GM12878 (cell line): Measurements from ENCODE around the gene EBF3. TPM values are rescaled to one million over a fixed set of nuclear protein-coding genes. Genes with fewer than 3 reads are reported as not detected.

Source experiments
- ATAC-seq: fragments of 200-7000 bp; cut with Tn5 transposase; 3 replicates; pipeline ENCODE4 v1.9.1; 2020; ENCODE audit warnings: mild to moderate bottlenecking, moderate library complexity
- BruUV-seq: library from RNA; stranded (reverse); fragments of 400-500 nt; replicated peaks from 2 replicates; lab custom pipeline; 2021; lab: Mats Ljungman, UMichigan
- CTCF ChIA-PET: fragments of 300-600 bp; sonication (Branson Sonifier 250); formaldehyde crosslinking; extraction: SDS; loops from one replicate; lab custom pipeline; 2021; ENCODE audit warnings: inconsistent platforms; lab: Yijun Ruan, JAX
- POLR2A ChIA-PET: fragments of 350-600 bp; formaldehyde crosslinking; extraction: SDS; loops from one replicate; lab custom pipeline; 2021; ENCODE audit warnings: inconsistent platforms; lab: Charles Lee
- RAD21 ChIA-PET: fragments of 300-600 bp; sonication (Branson Sonifier 250); formaldehyde crosslinking; loops from one replicate; lab custom pipeline; 2023; ENCODE audit warnings: antibody characterized with exemption; ENCODE audit not compliant: unreplicated experiment; lab: Charles Lee
- SMC1A ChIA-PET: fragments of 300-600 bp; sonication (Branson Sonifier 250); formaldehyde crosslinking; loops from one replicate; lab custom pipeline; 2023; ENCODE audit not compliant: unreplicated experiment, uncharacterized antibody; lab: Charles Lee
- DNase-seq: peaks from one replicate; pipeline ENCODE4 v3.0.0-alpha.2; 2011; ENCODE audit warnings: low read depth, low spot score
- FAIRE-seq: peaks from 3 replicates; lab custom pipeline; 2011; peaks lifted over from hg19 to GRCh38; lab: Jason Lieb, UNC
- H2AFZ ChIP-seq: 2 replicates; pipeline ENCODE4 v1.6.0; 2011; ENCODE audit warnings: low read depth, low read length, control low read depth; ENCODE audit not compliant: control insufficient read depth
- H3K27ac ChIP-seq: 2 replicates; pipeline ENCODE4 v1.5.1; 2011; ENCODE audit warnings: control low read depth; ENCODE audit not compliant: control insufficient read depth, insufficient read depth
- H3K27me3 ChIP-seq, 2 experiments: replicated peaks in 1 of 2; 2 replicates each; pipeline versions ENCODE4 v1.6.0 to v1.6.1; 2011; ENCODE audit warnings: low read length in 1 of 2; ENCODE audit not compliant: control insufficient read depth in 2 of 2, insufficient read depth in 2 of 2
- H3K36me3 ChIP-seq, 2 experiments: 2 replicates each; pipeline ENCODE4 v1.5.1; 2011; ENCODE audit warnings: low read length in 1 of 2; ENCODE audit not compliant: control insufficient read depth in 2 of 2, insufficient read depth in 2 of 2
- H3K4me1 ChIP-seq: 2 replicates; pipeline ENCODE4 v1.6.1; 2011; ENCODE audit warnings: mild to moderate bottlenecking, low read length, moderate library complexity, mixed read lengths; ENCODE audit not compliant: control insufficient read depth, insufficient read depth
- H3K4me2 ChIP-seq: 2 replicates; pipeline ENCODE4 v1.6.0; 2011; ENCODE audit warnings: control low read depth; ENCODE audit not compliant: control insufficient read depth, insufficient read depth
- H3K4me3 ChIP-seq: fragments of 200-600 bp; sonication (generic); 2 replicates; pipeline ENCODE4 v1.5.1; 2016
- H3K79me2 ChIP-seq: 2 replicates; pipeline ENCODE4 v1.6.0; 2011; ENCODE audit warnings: low read length; ENCODE audit not compliant: control insufficient read depth, insufficient read depth
- H3K9ac ChIP-seq: 2 replicates; pipeline ENCODE4 v1.8.0; 2011; ENCODE audit warnings: low read length, control low read depth, mixed read lengths; ENCODE audit not compliant: control insufficient read depth, insufficient read depth
- H3K9me3 ChIP-seq: replicated peaks from 3 replicates; pipeline ENCODE4 v1.5.1; 2011; ENCODE audit warnings: mild to moderate bottlenecking, low read length; ENCODE audit not compliant: control insufficient read depth, insufficient read depth
- H4K20me1 ChIP-seq: 2 replicates; pipeline ENCODE4 v1.6.0; 2011; ENCODE audit not compliant: control insufficient read depth, insufficient read depth
- BACH1 ChIP-seq: fragments of 450-650 bp; IDR thresholded peaks from 2 replicates; pipeline ENCODE4 v1.6.1; 2017; ENCODE audit warnings: mild to moderate bottlenecking, borderline replicate concordance
- BCL11A ChIP-seq: IDR thresholded peaks from 2 replicates; pipeline ENCODE4 v1.6.1; 2011; ENCODE audit warnings: low read depth, low read length
- CBFB ChIP-seq: IDR thresholded peaks from 2 replicates; pipeline ENCODE4 v1.6.1; 2016; ENCODE audit warnings: antibody characterized with exemption, low read depth
- CREM ChIP-seq: IDR thresholded peaks from 2 replicates; pipeline ENCODE4 v1.6.1; 2014; ENCODE audit warnings: antibody characterized with exemption, low read depth
- IRF4 ChIP-seq: IDR thresholded peaks from 2 replicates; pipeline ENCODE4 v1.6.1; 2011; ENCODE audit warnings: low read depth, low read length
- LARP7 ChIP-seq: fragments of 450-650 bp; IDR thresholded peaks from 2 replicates; pipeline ENCODE4 v1.6.1; 2017; ENCODE audit warnings: mild to moderate bottlenecking
- MXI1 ChIP-seq: fragments of 150-350 bp; IDR thresholded peaks from 2 replicates; pipeline ENCODE4 v1.6.1; 2011; ENCODE audit warnings: low read depth, mild to moderate bottlenecking, inconsistent platforms, low read length, improper control_type of control experiment
- MYB ChIP-seq: fragments of 150-350 bp; IDR thresholded peaks from 2 replicates; pipeline ENCODE4 v1.6.1; 2014; ENCODE audit warnings: mild to moderate bottlenecking, low read depth, low read length, borderline replicate concordance
- NBN ChIP-seq: fragments of 450-650 bp; IDR thresholded peaks from 2 replicates; pipeline ENCODE4 v1.6.1; 2016
- NR2C2 ChIP-seq: IDR thresholded peaks from 2 replicates; pipeline ENCODE4 v1.6.1; 2011; ENCODE audit warnings: borderline replicate concordance, low read depth; ENCODE audit not compliant: control insufficient read depth, insufficient read length
- SPI1 ChIP-seq: IDR thresholded peaks from 2 replicates; pipeline ENCODE4 v1.6.1; 2011; ENCODE audit warnings: low read depth, mild to moderate bottlenecking, low read length, moderate library complexity, borderline replicate concordance; ENCODE audit not compliant: insufficient read depth
- TARDBP ChIP-seq: IDR thresholded peaks from 2 replicates; pipeline ENCODE4 v1.6.1; 2016; ENCODE audit warnings: borderline replicate concordance
- YY1 ChIP-seq: IDR thresholded peaks from 2 replicates; pipeline ENCODE4 v1.6.1; 2011; ENCODE audit warnings: low read depth, mild to moderate bottlenecking, low read length
- WGBS: methylation state at CpG from one replicate; pipeline ENCODE4 v1.1.6; 2016; ENCODE audit warnings: low lambda C conversion rate; ENCODE audit not compliant: insufficient replicate concordance, insufficient coverage; ENCODE audit errors: missing lambda C conversion rate; 5-methylcytosine and 5-hydroxymethylcytosine counted together
- in situ Hi-C: fragments of 300-500 bp; cut with MboI; formaldehyde crosslinking; loops from 9 replicates; pipeline ENCODE4 v1.14.3; 2018; ENCODE audit warnings: mixed read lengths
- intact Hi-C: fragments of 100-400 bp; cut with micrococcal nuclease; formaldehyde crosslinking; loops from one replicate; pipeline ENCODE4 v1.14.2; 2022; ENCODE audit not compliant: unreplicated experiment
- polyA plus RNA-seq, 11 experiments: library from polyadenylated mRNA; depleted of rRNA in 4 of 11; unstranded in 6 of 11; stranded (reverse) in 5 of 11; fragments of >200 nt; fragmentation: Nextera tagmentation in 4 of 11; fragmentation: Illumina TruSeq in 1 of 11; extraction: Ambion mirVana in 4 of 11; extraction: Trizol in 1 of 11; gene quantifications; 1 replicate in 1 of 11; 2 replicates in 10 of 11; pipeline versions ENCODE4 v1.2.1 to v1.2.3, GENCODE V29; 2011 to 2016; ENCODE audit warnings: inconsistent platforms in 2 of 11, missing spikeins in 2 of 11, low read depth in 1 of 11
- total RNA-seq, 4 experiments: library from RNA; depleted of rRNA in 3 of 4; stranded (reverse); fragments of >200 nt in 3 of 4; fragmentation: Illumina TruSeq in 1 of 4; extraction: Trizol in 1 of 4; gene quantifications; 2 replicates each; pipeline versions ENCODE4 v1.2.1 to v1.2.3, GENCODE V29; 2013 to 2021
- TF ChIP-seq, protein P1 (sequence below): IDR thresholded peaks from 2 replicates; pipeline ENCODE4 v1.6.1; 2012; ENCODE audit warnings: low read depth, low read length, improper control_type of control experiment
- TF ChIP-seq, protein P2 (sequence below): IDR thresholded peaks from 2 replicates; pipeline ENCODE4 v1.6.1; 2011; ENCODE audit warnings: borderline replicate concordance, low read depth, mild to moderate bottlenecking, moderate library complexity, mixed read lengths, low read length; ENCODE audit not compliant: insufficient read depth; ENCODE audit errors: extremely low read length
- TF ChIP-seq, protein P3 (sequence below): fragments of 450-650 bp; IDR thresholded peaks from 2 replicates; pipeline ENCODE4 v1.6.1; 2017; ENCODE audit warnings: mild to moderate bottlenecking, low read depth, inconsistent platforms; ENCODE audit not compliant: poor library complexity, severe bottlenecking

EBF3 gene
- total and polyA plus RNA-seq, 10 of the 15 experiments (the other 5 are each of a cell fraction or from before 2014, with no cell fraction given): not detected

DNA sequence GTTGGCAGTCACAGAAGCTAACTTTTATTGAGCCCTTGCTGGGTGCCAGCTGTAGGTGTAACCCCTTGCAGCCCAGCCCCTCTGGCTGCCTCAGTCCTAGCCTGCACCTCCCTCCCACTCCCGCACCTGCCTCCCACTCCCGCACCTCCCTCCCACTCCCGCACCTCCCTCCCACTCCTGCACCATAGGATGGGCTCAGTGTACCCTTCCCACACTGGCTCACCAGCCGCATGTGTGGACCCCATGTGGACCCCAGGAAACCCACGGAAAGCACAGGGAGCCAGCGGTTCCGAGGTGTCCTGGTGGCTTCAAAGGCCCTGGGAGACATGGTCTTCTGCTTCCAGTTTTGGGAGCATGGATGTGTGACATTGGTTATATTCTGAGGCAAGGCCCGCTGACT, 132.9 kb downstream of the EBF3 start (continued):
- TF ChIP-seq CBFB (no peak), MYB (no peak), TARDBP (no peak), NBN (no peak), NR2C2 (no peak), IRF4 (no peak)

DNA sequence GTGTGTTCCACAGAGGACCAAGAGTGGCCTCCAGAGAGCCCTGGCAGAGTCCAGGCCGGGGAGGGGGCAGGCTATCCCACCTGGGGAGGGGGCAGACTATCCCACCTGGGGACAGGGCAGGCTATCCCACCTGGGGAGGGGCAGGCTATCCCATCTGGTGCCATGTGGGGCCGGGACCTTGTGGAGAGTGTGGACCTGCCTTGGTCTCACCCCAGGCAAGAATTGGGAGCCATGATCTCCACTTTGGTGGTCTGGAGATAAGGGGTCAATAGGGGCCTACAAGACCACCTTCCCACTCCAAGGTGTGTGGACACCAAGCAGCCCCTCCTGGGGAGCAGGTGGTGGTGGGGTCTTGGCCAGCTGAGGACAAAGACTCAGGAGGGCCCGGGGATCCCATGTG, 138.2 kb downstream of the EBF3 start:
- Histone ChIP-seq H3K27me3 (no peaks in the 10 kb centered on the region), H3K4me2 (no peak overlapping the region), H3K9ac (no peak overlapping the region), H2AFZ (no peak overlapping the region), H4K20me1 (no peaks in the 10 kb centered on the region), H3K27ac (no peak overlapping the region), H3K4me1 (no peaks in the 10 kb centered on the region), H3K79me2 (no peaks in the 10 kb centered on the region), H3K4me3 (no peak overlapping the region), H3K9me3 (no peaks in the 10 kb centered on the region), H3K36me3 (no peaks in the 10 kb centered on the region)
- ChIA-PET RAD21 (no interaction called here), SMC1A (no interaction called here), CTCF (no interaction called here), POLR2A (no interaction called here)
- no peak for DNase-seq
- no TSS peak for BruUV-seq
- ATAC-seq: no peak
- intact Hi-C loops: no loop called here
- in situ Hi-C loops: no loop called here
- TF ChIP-seq, protein P1, sequence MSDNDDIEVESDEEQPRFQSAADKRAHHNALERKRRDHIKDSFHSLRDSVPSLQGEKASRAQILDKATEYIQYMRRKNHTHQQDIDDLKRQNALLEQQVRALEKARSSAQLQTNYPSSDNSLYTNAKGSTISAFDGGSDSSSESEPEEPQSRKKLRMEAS: no peak
- TF ChIP-seq CREM: no peak
- 36% methylated on average over 3 of the region's 3 CpGs for WGBS
- FAIRE-seq: no peak

DNA sequence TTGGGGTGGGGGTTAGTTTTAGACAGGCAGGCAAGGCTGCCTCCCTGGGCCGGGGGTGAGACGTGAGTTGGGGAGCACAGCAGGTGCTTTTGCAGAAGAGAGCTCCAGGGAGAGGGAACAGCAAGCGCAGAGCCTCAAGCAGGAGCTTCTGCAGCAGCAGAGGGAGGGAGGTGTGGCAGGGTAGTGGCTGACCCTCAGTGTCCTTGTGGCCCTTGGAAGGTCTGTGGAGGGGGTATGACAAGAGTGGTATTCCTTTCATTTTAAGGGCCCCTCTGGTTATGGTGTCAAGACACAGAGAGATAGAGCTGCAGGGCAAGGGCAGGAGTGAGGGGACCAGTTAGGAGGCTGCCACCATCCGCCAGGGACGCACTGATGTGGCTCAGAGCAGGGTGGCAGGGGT, 138.9 kb downstream of the EBF3 start:
- BruUV-seq: no TSS peak
- 15% methylated on average over 5 of the region's 5 CpGs for WGBS
- H2AFZ ChIP-seq: no peak overlapping the region
- H3K27ac ChIP-seq: no peak overlapping the region
- H3K36me3 ChIP-seq: no peaks in the 10 kb centered on the region
- ATAC-seq (no peak), FAIRE-seq (no peak), DNase-seq (no peak)
- no peaks in the 10 kb centered on the region for H3K79me2 ChIP-seq
- H3K9ac ChIP-seq: no peak overlapping the region
- ChIA-PET POLR2A (no interaction called here), CTCF (no interaction called here), SMC1A (no interaction called here), RAD21 (no interaction called here)
- H4K20me1 ChIP-seq: no peaks in the 10 kb centered on the region
- no peaks in the 10 kb centered on the region for H3K9me3 ChIP-seq
- no peak overlapping the region for H3K4me3 ChIP-seq
- H3K4me1 ChIP-seq: no peaks in the 10 kb centered on the region
- in situ Hi-C loops (no loop called here), intact Hi-C loops (no loop called here)
- H3K4me2 ChIP-seq: no peak overlapping the region
- no peaks in the 10 kb centered on the region for H3K27me3 ChIP-seq
- TF ChIP-seq IRF4 (no peak), MXI1 (no peak), SPI1 (no peak), YY1 (no peak), BCL11A (no peak), BACH1 (no peak), LARP7 (no peak)
- TF ChIP-seq, protein P2, sequence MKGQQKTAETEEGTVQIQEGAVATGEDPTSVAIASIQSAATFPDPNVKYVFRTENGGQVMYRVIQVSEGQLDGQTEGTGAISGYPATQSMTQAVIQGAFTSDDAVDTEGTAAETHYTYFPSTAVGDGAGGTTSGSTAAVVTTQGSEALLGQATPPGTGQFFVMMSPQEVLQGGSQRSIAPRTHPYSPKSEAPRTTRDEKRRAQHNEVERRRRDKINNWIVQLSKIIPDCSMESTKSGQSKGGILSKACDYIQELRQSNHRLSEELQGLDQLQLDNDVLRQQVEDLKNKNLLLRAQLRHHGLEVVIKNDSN: no peak
- TF ChIP-seq, protein P3, sequence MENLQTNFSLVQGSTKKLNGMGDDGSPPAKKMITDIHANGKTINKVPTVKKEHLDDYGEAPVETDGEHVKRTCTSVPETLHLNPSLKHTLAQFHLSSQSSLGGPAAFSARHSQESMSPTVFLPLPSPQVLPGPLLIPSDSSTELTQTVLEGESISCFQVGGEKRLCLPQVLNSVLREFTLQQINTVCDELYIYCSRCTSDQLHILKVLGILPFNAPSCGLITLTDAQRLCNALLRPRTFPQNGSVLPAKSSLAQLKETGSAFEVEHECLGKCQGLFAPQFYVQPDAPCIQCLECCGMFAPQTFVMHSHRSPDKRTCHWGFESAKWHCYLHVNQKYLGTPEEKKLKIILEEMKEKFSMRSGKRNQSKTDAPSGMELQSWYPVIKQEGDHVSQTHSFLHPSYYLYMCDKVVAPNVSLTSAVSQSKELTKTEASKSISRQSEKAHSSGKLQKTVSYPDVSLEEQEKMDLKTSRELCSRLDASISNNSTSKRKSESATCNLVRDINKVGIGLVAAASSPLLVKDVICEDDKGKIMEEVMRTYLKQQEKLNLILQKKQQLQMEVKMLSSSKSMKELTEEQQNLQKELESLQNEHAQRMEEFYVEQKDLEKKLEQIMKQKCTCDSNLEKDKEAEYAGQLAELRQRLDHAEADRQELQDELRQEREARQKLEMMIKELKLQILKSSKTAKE: no peak
